Gastroesophageal sphincter (tissue), 4 donors: Measurements from ENCODE around the gene CHRNA5. TPM values are rescaled to one million over a fixed set of nuclear protein-coding genes. Genes with fewer than 3 reads are reported as not detected.

Experiments used
- ATAC-seq: fragments of 150-250 bp; one replicate; pipeline ENCODE4 v1.9.1; 2016; ENCODE audit warnings: mild to moderate bottlenecking, moderate library complexity
- H3K27ac ChIP-seq, 4 donors: fragments of 200-600 bp; sonication (generic) in 3 of 4; 1 replicate in 3 of 4; 2 replicates in 1 of 4; pipeline ENCODE4 v1.5.1; 2016 to 2019
- H3K27me3 ChIP-seq: fragments of 200-600 bp; sonication (generic); one replicate; pipeline ENCODE4 v1.5.1; 2019
- H3K36me3 ChIP-seq, 2 donors: fragments of 200-600 bp; sonication (generic); one replicate each; pipeline ENCODE4 v1.5.1; 2019; ENCODE audit warnings: control low read depth in 1 of 2
- H3K4me1 ChIP-seq, 3 donors: fragments of 200-600 bp; sonication (generic); 1 replicate in 2 of 3; 2 replicates in 1 of 3; pipeline ENCODE4 v1.5.1; 2016 to 2019; ENCODE audit warnings: control low read depth in 2 of 3
- H3K4me3 ChIP-seq, 2 donors: fragments of 200-600 bp; sonication (generic); one replicate each; pipeline ENCODE4 v1.5.1; 2019; ENCODE audit warnings: mild to moderate bottlenecking in 1 of 2, moderate library complexity in 1 of 2
- H3K9me3 ChIP-seq, 3 donors: fragments of 200-600 bp; sonication (generic); one replicate each; pipeline ENCODE4 v1.5.1; 2017 to 2019; ENCODE audit warnings: control low read depth in 2 of 3
- EP300 ChIP-seq: sonication (generic); formaldehyde crosslinking; IDR thresholded peaks from one replicate; pipeline ENCODE4 v1.6.1; 2017; ENCODE audit warnings: antibody characterized with exemption, mild to moderate bottlenecking
- POLR2A ChIP-seq, 2 donors: fragments of 450-650 bp; IDR thresholded peaks; one replicate each; pipeline ENCODE4 v1.6.1; 2017; ENCODE audit warnings: antibody characterized with exemption in 2 of 2, mild to moderate bottlenecking in 2 of 2, moderate library complexity in 1 of 2
- POLR2AphosphoS5 ChIP-seq: sonication (generic); formaldehyde crosslinking; IDR thresholded peaks from one replicate; pipeline ENCODE4 v1.6.1; 2017; ENCODE audit warnings: antibody characterized with exemption
- WGBS, 2 donors: methylation state at CpG; one replicate each; pipeline ENCODE4 v1.1.5; 2018; ENCODE audit warnings: low coverage in 1 of 2; 5-methylcytosine and 5-hydroxymethylcytosine counted together
- total RNA-seq, 4 donors: library from RNA; depleted of rRNA; stranded (reverse); fragments of >200 nt; gene quantifications; one replicate each; pipeline ENCODE4 v1.1.0, GENCODE V29; 2016
- TF ChIP-seq, protein P1 (sequence below), 4 experiments: fragments of 200-600 bp in 2 of 4; fragments of 450-650 bp in 2 of 4; sonication (generic) in 1 of 4; IDR thresholded peaks; one replicate each; pipeline ENCODE4 v1.5.1; 2017 to 2019; ENCODE audit warnings: antibody characterized with exemption in 4 of 4, mild to moderate bottlenecking in 2 of 4, moderate library complexity in 2 of 4

Gene CHRNA5
- total RNA-seq, 4 donors from 2014 or later: 0.93 to 4.0 (median 1.6) TPM

GRCh38 chr15:78574944-78575343 lies 9.6 kb downstream of the CHRNA5 start:
- H3K4me3 ChIP-seq: no peak overlapping the region
- H3K4me1 ChIP-seq: no peaks in the 10 kb centered on the region
- H3K9me3 ChIP-seq: no peaks in the 10 kb centered on the region
- H3K27ac ChIP-seq: no peak overlapping the region
- WGBS, 2 donors: 100% methylated on average over 1 of the region's 1 CpG; no CpG with 5 or more reads in 1 of the 2 donors
- peaks cover 14% of the 10 kb centered on the region for H3K27me3 ChIP-seq
- H3K36me3 ChIP-seq: no peaks in the 10 kb centered on the region
- TF ChIP-seq, protein P1, sequence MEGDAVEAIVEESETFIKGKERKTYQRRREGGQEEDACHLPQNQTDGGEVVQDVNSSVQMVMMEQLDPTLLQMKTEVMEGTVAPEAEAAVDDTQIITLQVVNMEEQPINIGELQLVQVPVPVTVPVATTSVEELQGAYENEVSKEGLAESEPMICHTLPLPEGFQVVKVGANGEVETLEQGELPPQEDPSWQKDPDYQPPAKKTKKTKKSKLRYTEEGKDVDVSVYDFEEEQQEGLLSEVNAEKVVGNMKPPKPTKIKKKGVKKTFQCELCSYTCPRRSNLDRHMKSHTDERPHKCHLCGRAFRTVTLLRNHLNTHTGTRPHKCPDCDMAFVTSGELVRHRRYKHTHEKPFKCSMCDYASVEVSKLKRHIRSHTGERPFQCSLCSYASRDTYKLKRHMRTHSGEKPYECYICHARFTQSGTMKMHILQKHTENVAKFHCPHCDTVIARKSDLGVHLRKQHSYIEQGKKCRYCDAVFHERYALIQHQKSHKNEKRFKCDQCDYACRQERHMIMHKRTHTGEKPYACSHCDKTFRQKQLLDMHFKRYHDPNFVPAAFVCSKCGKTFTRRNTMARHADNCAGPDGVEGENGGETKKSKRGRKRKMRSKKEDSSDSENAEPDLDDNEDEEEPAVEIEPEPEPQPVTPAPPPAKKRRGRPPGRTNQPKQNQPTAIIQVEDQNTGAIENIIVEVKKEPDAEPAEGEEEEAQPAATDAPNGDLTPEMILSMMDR (IDR thresholded peaks at IDR 0.05): no peak
- TF ChIP-seq EP300 (no peak), POLR2A (IDR thresholded peaks at IDR 0.05) (no peak), POLR2AphosphoS5 (no peak)
- ATAC-seq: no peak

GRCh38 chr15:78597583-78597982 lies 32.3 kb downstream of the CHRNA5 start:
- Histone ChIP-seq H3K27me3 (peaks cover 3% of the 10 kb centered on the region), H3K9me3 (no peaks in the 10 kb centered on the region), H3K27ac (no peak overlapping the region), H3K36me3 (no peaks in the 10 kb centered on the region), H3K4me1 (no peaks in the 10 kb centered on the region), H3K4me3 (no peak overlapping the region)
- 92 to 100% methylated on average over 1 of the region's 1 CpG for WGBS, 2 donors
- TF ChIP-seq POLR2A (IDR thresholded peaks at IDR 0.05) (no peak), POLR2AphosphoS5 (no peak), EP300 (no peak)
- TF ChIP-seq, protein P1 (IDR thresholded peaks at IDR 0.05): no peak
- no peak for ATAC-seq

GRCh38 chr15:78598348-78598747 lies 33.0 kb downstream of the CHRNA5 start:
- no peak overlapping the region for H3K27ac ChIP-seq
- TF ChIP-seq, protein P1 (IDR thresholded peaks at IDR 0.05): no peak
- TF ChIP-seq POLR2A (IDR thresholded peaks at IDR 0.05) (no peak), EP300 (no peak), POLR2AphosphoS5 (no peak)
- H3K4me1 ChIP-seq: no peaks in the 10 kb centered on the region
- no peaks in the 10 kb centered on the region for H3K9me3 ChIP-seq
- no peak for ATAC-seq
- peaks cover 7% of the 10 kb centered on the region for H3K27me3 ChIP-seq
- H3K4me3 ChIP-seq: no peak overlapping the region
- WGBS, 2 donors: 89 to 100% methylated on average over 3 of the region's 3 CpGs
- H3K36me3 ChIP-seq: no peaks in the 10 kb centered on the region

DNA sequence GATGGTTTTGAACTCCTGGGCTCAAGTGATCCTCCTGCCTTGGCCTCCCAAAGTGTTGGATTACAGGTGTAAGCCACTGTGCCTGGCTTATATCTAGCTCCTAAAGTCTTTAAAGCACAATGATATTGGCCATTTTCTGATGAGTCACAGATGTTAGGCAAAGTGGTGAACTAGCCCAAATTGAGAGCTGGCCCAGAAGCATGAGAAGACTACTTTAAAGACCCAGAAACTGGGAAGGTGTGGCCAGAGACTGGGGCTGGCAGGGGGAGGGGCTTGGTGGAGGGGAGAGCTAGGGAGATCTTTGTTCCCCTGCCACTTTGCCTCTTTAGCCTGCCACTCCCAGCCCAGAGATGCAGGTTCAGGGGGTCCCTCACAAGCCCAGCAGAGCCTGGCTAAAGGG lies 33.9 kb downstream of the CHRNA5 start:
- no peaks in the 10 kb centered on the region for H3K36me3 ChIP-seq
- TF ChIP-seq, protein P1 (IDR thresholded peaks at IDR 0.05): no peak
- no peak for TF ChIP-seq POLR2A (IDR thresholded peaks at IDR 0.05)
- TF ChIP-seq EP300: no peak
- TF ChIP-seq POLR2AphosphoS5: no peak
- H3K9me3 ChIP-seq: no peaks in the 10 kb centered on the region
- peaks cover 8% of the 10 kb centered on the region for H3K27me3 ChIP-seq
- ATAC-seq: no peak
- H3K4me1 ChIP-seq: no peaks in the 10 kb centered on the region
- H3K27ac ChIP-seq: no peak overlapping the region
- no peak overlapping the region for H3K4me3 ChIP-seq

DNA sequence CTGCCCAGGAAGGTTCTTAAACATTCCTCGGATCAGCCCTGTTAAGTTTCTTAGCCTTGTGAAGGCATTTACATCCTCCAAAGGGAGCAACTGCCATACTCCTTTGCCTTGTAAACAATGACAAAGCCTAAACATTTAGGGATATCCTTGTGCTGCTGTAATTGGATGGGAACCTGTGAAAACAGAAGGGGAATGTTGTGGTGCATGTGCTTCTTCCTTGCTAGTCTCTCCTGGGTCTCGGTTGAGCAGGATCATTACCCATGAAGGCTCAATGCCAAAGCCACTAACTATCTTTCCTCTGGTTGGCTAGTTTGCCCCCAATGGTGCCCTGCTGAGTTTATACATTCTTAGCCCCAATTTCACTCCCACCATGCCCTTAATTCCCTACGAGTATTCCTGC lies 38.1 kb downstream of the CHRNA5 start:
- H3K27ac ChIP-seq: no peak overlapping the region
- no peak overlapping the region for H3K4me3 ChIP-seq
- no peak for TF ChIP-seq POLR2A (IDR thresholded peaks at IDR 0.05)
- TF ChIP-seq EP300: no peak
- no peak for TF ChIP-seq POLR2AphosphoS5
- TF ChIP-seq, protein P1 (IDR thresholded peaks at IDR 0.05): no peak
- peaks cover 13% of the 10 kb centered on the region for H3K27me3 ChIP-seq
- no peak for ATAC-seq
- no peaks in the 10 kb centered on the region for H3K36me3 ChIP-seq
- H3K4me1 ChIP-seq: no peaks in the 10 kb centered on the region
- WGBS, 2 donors: 40 to 67% methylated on average over 1 to 3 of the region's 3 CpGs
- H3K9me3 ChIP-seq: no peaks in the 10 kb centered on the region
